GM23248 (cell line): ENCODE measurements around the gene PHF11. TPM values are rescaled to one million over a fixed set of nuclear protein-coding genes. Genes with fewer than 3 reads are reported as not detected.
"Not testable (repeated sequence)": the region's sequence is repeated elsewhere in the genome, so short reads cannot be mapped to it uniquely, and the experiment has no call there.

ENCODE experiments used
- DNase-seq: peaks from one replicate; pipeline ENCODE4 v3.0.0-alpha.2; 2015
- H2AFZ ChIP-seq: fragments of 200-600 bp; sonication (generic); 2 replicates; pipeline ENCODE4 v1.6.1; 2016; ENCODE audit warnings: antibody characterized with exemption
- H3F3A ChIP-seq: fragments of 200-600 bp; sonication (generic); 2 replicates; pipeline ENCODE4 v1.6.1; 2016; ENCODE audit warnings: mild to moderate bottlenecking, antibody characterized with exemption, mixed run types; ENCODE audit not compliant: insufficient read depth
- H3K27ac ChIP-seq: fragments of 200-600 bp; sonication (generic); 2 replicates; pipeline ENCODE4 v1.5.1; 2016; ENCODE audit warnings: mild to moderate bottlenecking
- H3K27me3 ChIP-seq: fragments of 200-600 bp; sonication (generic); replicated peaks from 2 replicates; pipeline ENCODE4 v1.6.1; 2016; ENCODE audit warnings: mild to moderate bottlenecking; ENCODE audit not compliant: insufficient read depth
- H3K36me3 ChIP-seq: fragments of 200-600 bp; sonication (generic); 2 replicates; pipeline ENCODE4 v1.6.1; 2016; ENCODE audit warnings: low read depth, mild to moderate bottlenecking
- H3K4me1 ChIP-seq: fragments of 200-600 bp; sonication (generic); 2 replicates; pipeline ENCODE4 v1.6.1; 2016; ENCODE audit warnings: mild to moderate bottlenecking; ENCODE audit not compliant: insufficient read depth
- H3K4me2 ChIP-seq: fragments of 200-600 bp; sonication (generic); one replicate; pipeline ENCODE4 v1.6.1; 2016; ENCODE audit warnings: mild to moderate bottlenecking; ENCODE audit not compliant: unreplicated experiment
- H3K4me3 ChIP-seq: fragments of 200-600 bp; sonication (generic); 2 replicates; pipeline ENCODE4 v1.5.1; 2016; ENCODE audit warnings: mild to moderate bottlenecking
- H3K79me2 ChIP-seq: fragments of 200-600 bp; sonication (generic); 2 replicates; pipeline ENCODE4 v1.6.1; 2016; ENCODE audit warnings: mild to moderate bottlenecking; ENCODE audit not compliant: insufficient read depth
- H3K9ac ChIP-seq: fragments of 200-600 bp; sonication (generic); 2 replicates; pipeline ENCODE4 v1.6.1; 2016; ENCODE audit warnings: mild to moderate bottlenecking
- H3K9me2 ChIP-seq: fragments of 200-600 bp; sonication (generic); 2 replicates; pipeline ENCODE4 v1.6.1; 2016; ENCODE audit warnings: mixed run types, mild to moderate bottlenecking, moderate library complexity; ENCODE audit not compliant: insufficient read depth
- H3K9me3 ChIP-seq: fragments of 200-600 bp; sonication (generic); one replicate; pipeline ENCODE4 v1.6.1; 2017; ENCODE audit warnings: low read depth
- H4K20me1 ChIP-seq: fragments of 200-600 bp; sonication (generic); 2 replicates; pipeline ENCODE4 v1.6.0; 2016; ENCODE audit not compliant: insufficient read depth
- EZH2 ChIP-seq: fragments of 200-600 bp; sonication (generic); IDR thresholded peaks from 2 replicates; pipeline ENCODE4 v1.6.1; 2018; ENCODE audit warnings: antibody characterized with exemption, mild to moderate bottlenecking; ENCODE audit not compliant: insufficient read depth, poor library complexity, severe bottlenecking
- EZH2phosphoT487 ChIP-seq: fragments of 200-600 bp; sonication (generic); IDR thresholded peaks from 2 replicates; pipeline ENCODE4 v1.6.1; 2018; ENCODE audit warnings: antibody characterized with exemption, moderate library complexity, mild to moderate bottlenecking, low read depth; ENCODE audit not compliant: insufficient read depth
- WGBS, 2 experiments: methylation state at CpG; one replicate each; pipeline ENCODE4 v1.1.6; 2015 to 2017; ENCODE audit warnings: low lambda C conversion rate in 2 of 2, low coverage in 1 of 2; ENCODE audit errors: missing lambda C conversion rate in 2 of 2; 5-methylcytosine and 5-hydroxymethylcytosine counted together
- in situ Hi-C: fragments of 300-500 bp; cut with MboI; formaldehyde crosslinking; loops from 2 replicates; pipeline ENCODE4 v1.15.0; 2020
- polyA plus RNA-seq: library from polyadenylated mRNA; unstranded; fragments of >200 nt; fragmentation: Nextera tagmentation; extraction: Ambion mirVana; gene quantifications from 2 replicates; pipeline ENCODE4 v1.2.1, GENCODE V29; 2016
- total RNA-seq: library from RNA; depleted of rRNA; stranded (reverse); fragments of >200 nt; shearing (Covaris generic); gene quantifications from 2 replicates; pipeline ENCODE4 v1.2.3, GENCODE V29; 2014

Gene PHF11
- total and polyA plus RNA-seq, 2 experiments from 2014 or later = 16.9 to 29.3 TPM

- H3K27me3 ChIP-seq = no peaks in the 10 kb centered on the region
- no peak overlapping the region for H3K4me3 ChIP-seq
- peaks cover 4% of the 10 kb centered on the region for H3K9me3 ChIP-seq
- no peak overlapping the region for H3K4me2 ChIP-seq
- H3K36me3 ChIP-seq = peaks cover 13% of the 10 kb centered on the region
- in situ Hi-C loops = no loop called here
- no peak overlapping the region for H3K9ac ChIP-seq
- no peaks in the 10 kb centered on the region for H3K9me2 ChIP-seq
- H3F3A ChIP-seq = peaks cover 5% of the 10 kb centered on the region; the same call in 1 of the 2 replicates
- no peak overlapping the region for H3K27ac ChIP-seq
- no peaks in the 10 kb centered on the region for H3K4me1 ChIP-seq
- H3K79me2 ChIP-seq = no peaks in the 10 kb centered on the region
- no peak for TF ChIP-seq EZH2phosphoT487
- TF ChIP-seq EZH2 = no peak
- peak; percentile 64 for DNase-seq
- no peaks in the 10 kb centered on the region for H4K20me1 ChIP-seq
- no peak overlapping the region for H2AFZ ChIP-seq
- WGBS, 2 experiments = 52 to 56% methylated on average over 5 of the region's 5 CpGs
These were observed 67.8 kb downstream of the PHF11 start for GRCh38 chr13:49563516-49563915.

- DNase-seq, H3K4me2 ChIP-seq, H3K4me1 ChIP-seq, H3K9ac ChIP-seq, H3F3A ChIP-seq, H2AFZ ChIP-seq, H3K36me3 ChIP-seq, H3K4me3 ChIP-seq, H3K9me2 ChIP-seq, H3K9me3 ChIP-seq, H3K79me2 ChIP-seq, H3K27ac ChIP-seq, H4K20me1 ChIP-seq, in situ Hi-C loops, H3K27me3 ChIP-seq: not testable (repeated sequence)
- WGBS, 2 experiments = 91 to 96% methylated on average over 9 to 25 of the region's 25 CpGs
These were observed 69.7 kb downstream of the PHF11 start for GRCh38 chr13:49565461-49565860.

GRCh38 chr13:49566461-49566860, 70.7 kb downstream of the PHF11 start:
- no peaks in the 10 kb centered on the region for H3K9me2 ChIP-seq
- no peak for DNase-seq
- in situ Hi-C loops = no loop called here
- H3K4me3 ChIP-seq = no peak overlapping the region
- peaks cover 5% of the 10 kb centered on the region; the same call in 1 of the 2 replicates for H3F3A ChIP-seq
- H3K9ac ChIP-seq = no peak overlapping the region
- H3K79me2 ChIP-seq = no peaks in the 10 kb centered on the region
- H3K9me3 ChIP-seq = no peaks in the 10 kb centered on the region
- H3K4me1 ChIP-seq = peaks cover 7% of the 10 kb centered on the region; the same call in 1 of the 2 replicates
- WGBS, 2 experiments = 97 to 99% methylated on average over 4 of the region's 4 CpGs
- 0 out of 2 replicates have a peak, but pooled peaks cover 3% of the 10 kb centered on the region for H4K20me1 ChIP-seq
- no peak overlapping the region for H2AFZ ChIP-seq
- 0 out of 2 replicates have a peak, but pooled peaks cover 5% of the 10 kb centered on the region for H3K36me3 ChIP-seq
- TF ChIP-seq EZH2 (no peak), EZH2phosphoT487 (no peak)
- H3K4me2 ChIP-seq = no peak overlapping the region
- H3K27ac ChIP-seq = no peak overlapping the region
- H3K27me3 ChIP-seq = no peaks in the 10 kb centered on the region

- Histone ChIP-seq H3K9me2 (no peaks in the 10 kb centered on the region), H3K4me3 (no peak overlapping the region), H2AFZ (no peak overlapping the region), H3K36me3 (0 out of 2 replicates have a peak, but pooled peaks cover 5% of the 10 kb centered on the region), H3K4me1 (peaks cover 7% of the 10 kb centered on the region; the same call in 1 of the 2 replicates), H3K9ac (no peak overlapping the region), H3K4me2 (no peak overlapping the region), H3K79me2 (no peaks in the 10 kb centered on the region), H4K20me1 (0 out of 2 replicates have a peak, but pooled peaks cover 3% of the 10 kb centered on the region), H3K9me3 (no peaks in the 10 kb centered on the region), H3F3A (peaks cover 5% of the 10 kb centered on the region; the same call in 1 of the 2 replicates), H3K27me3 (no peaks in the 10 kb centered on the region), H3K27ac (no peak overlapping the region)
- no peak for DNase-seq
- TF ChIP-seq EZH2 (no peak), EZH2phosphoT487 (no peak)
- 81% methylated on average over 5 of the region's 5 CpGs for WGBS, 2 experiments
- in situ Hi-C loops = no loop called here
These were observed 71.7 kb downstream of the PHF11 start for GRCh38 chr13:49567491-49567890.
